GM18909 (cell line): ENCODE measurements around the gene AJAP1.
"Not testable (repeated sequence)": the region's sequence is repeated elsewhere in the genome, so short reads cannot be mapped to it uniquely, and the experiment has no call there.

Source experiments
- ATAC-seq: cut with Tn5 transposase; IDR thresholded peaks from one replicate; pipeline ENCODE4 v1.9.1; 2021; ENCODE audit warnings: mild to moderate bottlenecking; ENCODE audit not compliant: unreplicated experiment, poor library complexity

The AJAP1 gene

GRCh38 chr1:4656533-4657140 lies 2.2 kb downstream of the AJAP1 start:
- ATAC-seq, result no peak

- ATAC-seq, result no peak
Measured at GRCh38 chr1:4657244-4657789, 2.9 kb downstream of the AJAP1 start.

GRCh38 chr1:4657960-4658541 lies 3.6 kb downstream of the AJAP1 start:
- no peak for ATAC-seq

- ATAC-seq, result no peak
Measured at GRCh38 chr1:4658643-4659628, 4.5 kb downstream of the AJAP1 start.

GRCh38 chr1:4660917-4661594 lies 6.6 kb downstream of the AJAP1 start:
- ATAC-seq, result no peak

- ATAC-seq, result no peak
Measured at GRCh38 chr1:4661595-4661917, 7.1 kb downstream of the AJAP1 start.

- ATAC-seq, result no peak
Measured at GRCh38 chr1:4662168-4662567, 7.8 kb downstream of the AJAP1 start.

GRCh38 chr1:4662723-4663122 lies 8.3 kb downstream of the AJAP1 start:
- no peak for ATAC-seq

- no peak for ATAC-seq
Measured at GRCh38 chr1:4664095-4664494, 9.7 kb downstream of the AJAP1 start.

- no peak for ATAC-seq
Measured at GRCh38 chr1:4664606-4665005, 10.2 kb downstream of the AJAP1 start.

GRCh38 chr1:4665456-4665855 lies 11.0 kb downstream of the AJAP1 start:
- no peak for ATAC-seq

- ATAC-seq, result not testable (repeated sequence)
Measured at GRCh38 chr1:4666683-4667082, 12.3 kb downstream of the AJAP1 start.

GRCh38 chr1:4668743-4669700 lies 14.6 kb downstream of the AJAP1 start:
- ATAC-seq, result no peak

GRCh38 chr1:4670265-4670664 lies 15.9 kb downstream of the AJAP1 start:
- ATAC-seq, result no peak

- no peak for ATAC-seq
Measured at GRCh38 chr1:4671828-4672227, 17.4 kb downstream of the AJAP1 start.

- no peak for ATAC-seq
Measured at GRCh38 chr1:4673494-4673893, 19.1 kb downstream of the AJAP1 start.

GRCh38 chr1:4674117-4674516 lies 19.7 kb downstream of the AJAP1 start:
- ATAC-seq, result no peak

- no peak for ATAC-seq
Measured at GRCh38 chr1:4674676-4675075, 20.3 kb downstream of the AJAP1 start.

- no peak for ATAC-seq
Measured at GRCh38 chr1:4675454-4676186, 21.2 kb downstream of the AJAP1 start.
